Skeletal muscle tissue (tissue), 4 donors: ENCODE results near the gene RNASE4. TPM values are rescaled to one million over a fixed set of nuclear protein-coding genes. Genes with fewer than 3 reads are reported as not detected.
A peak's percentile ranks its signal among the peaks of the same experiment; 100 is the strongest.

Experiments used
- H3K27ac ChIP-seq: one replicate; pipeline ENCODE4 v1.7.0; 2013; ENCODE audit warnings: mild to moderate bottlenecking, low read depth, low read length, inconsistent platforms
- H3K27me3 ChIP-seq, 3 donors: one replicate each; pipeline ENCODE4 v1.7.0; 2013; ENCODE audit warnings: low read length in 3 of 3; ENCODE audit not compliant: control insufficient read depth in 3 of 3, insufficient read depth in 3 of 3
- H3K36me3 ChIP-seq, 3 donors: one replicate each; pipeline ENCODE4 v1.7.0; 2013; ENCODE audit warnings: low read length in 3 of 3; ENCODE audit not compliant: control insufficient read depth in 3 of 3, insufficient read depth in 3 of 3
- H3K4me1 ChIP-seq, 3 donors: one replicate each; pipeline ENCODE4 v1.7.0; 2013; ENCODE audit warnings: low read length in 3 of 3, mild to moderate bottlenecking in 3 of 3; ENCODE audit not compliant: control insufficient read depth in 3 of 3, insufficient read depth in 3 of 3
- H3K4me3 ChIP-seq, 3 donors: one replicate each; pipeline ENCODE4 v1.7.0; 2013; ENCODE audit warnings: low read length in 3 of 3
- H3K9ac ChIP-seq, 3 donors: one replicate each; pipeline ENCODE4 v1.7.0; 2013; ENCODE audit warnings: low read length in 3 of 3, mild to moderate bottlenecking in 3 of 3, moderate library complexity in 2 of 3, low read depth in 1 of 3
- H3K9me3 ChIP-seq, 3 donors: one replicate each; pipeline ENCODE4 v1.7.0; 2013; ENCODE audit warnings: low read length in 3 of 3; ENCODE audit not compliant: control insufficient read depth in 3 of 3
- total RNA-seq: library from RNA; depleted of rRNA; stranded (reverse); fragments of >200 nt; gene quantifications from one replicate; pipeline ENCODE4 v1.2.3, GENCODE V29; 2014
- donor health status: Osteomylitis.

RNASE4 gene
- total RNA-seq, 1 donor from 2014 or later = 17.7 TPM

GRCh38 chr14:20683125-20683890, 1.1 kb upstream of the RNASE4 start:
- no peaks in the 10 kb centered on the region for H3K27me3 ChIP-seq
- H3K9ac ChIP-seq = peak overlapping the region; percentile 94 to 99 (median 97)
- H3K27ac ChIP-seq = peak overlapping the region; percentile 99
- peak overlapping the region; percentile 83 to 94 (median 88) for H3K4me3 ChIP-seq
- peaks cover 29 to 43% (median 32%) of the 10 kb centered on the region in 3 donors for H3K4me1 ChIP-seq
- H3K9me3 ChIP-seq = no peaks in the 10 kb centered on the region
- no peaks in the 10 kb centered on the region for H3K36me3 ChIP-seq

- Histone ChIP-seq H3K27me3 (no peaks in the 10 kb centered on the region), H3K27ac (peak overlapping the region; percentile 99), H3K36me3 (no peaks in the 10 kb centered on the region)
These were observed 499 bp downstream of the RNASE4 start for GRCh38 chr14:20684662-20685456.

GRCh38 chr14:20686386-20687143, 2.2 kb downstream of the RNASE4 start:
- Histone ChIP-seq H3K27me3 (no peaks in the 10 kb centered on the region), H3K4me3 (peak overlapping the region in 1 of 3 donors; percentile 42), H3K9ac (no peak overlapping the region), H3K4me1 (peaks cover 18 to 29% (median 20%) of the 10 kb centered on the region in 3 donors), H3K36me3 (no peaks in the 10 kb centered on the region), H3K27ac (no peak overlapping the region), H3K9me3 (no peaks in the 10 kb centered on the region)

More at GRCh38 chr14:20684662-20685456, 499 bp downstream of the RNASE4 start:
- Histone ChIP-seq H3K9me3 (no peaks in the 10 kb centered on the region), H3K4me3 (peak overlapping the region; percentile 83 to 94 (median 88)), H3K9ac (peak overlapping the region; percentile 83 to 99 (median 97)), H3K4me1 (peaks cover 29 to 43% (median 32%) of the 10 kb centered on the region in 3 donors)

GRCh38 chr14:20687362-20688166, 3.2 kb downstream of the RNASE4 start:
- H3K27ac ChIP-seq = no peak overlapping the region
- no peak overlapping the region for H3K4me3 ChIP-seq
- H3K36me3 ChIP-seq = no peaks in the 10 kb centered on the region
- H3K9me3 ChIP-seq = no peaks in the 10 kb centered on the region
- no peak overlapping the region for H3K9ac ChIP-seq
- H3K27me3 ChIP-seq = no peaks in the 10 kb centered on the region
- H3K4me1 ChIP-seq = peaks cover 11 to 19% (median 13%) of the 10 kb centered on the region in 3 donors

- Histone ChIP-seq H3K27me3 (no peaks in the 10 kb centered on the region), H3K9ac (no peak within 1 kb of the TSS), H3K9me3 (no peaks in the 10 kb centered on the region), H3K4me3 (no peak within 1 kb of the TSS), H3K36me3 (no peaks in the 10 kb centered on the region), H3K4me1 (peaks cover 10 to 15% (median 11%) of the 10 kb centered on the region in 3 donors), H3K27ac (no peak within 1 kb of the TSS)
These were observed 3.9 kb downstream of the RNASE4 start, which contains the start of gene ANG for GRCh38 chr14:20688167-20688839. Gene ANG (plus strand): TSS chr14:20688764. CDS start chr14:20693565, 4,801 bp downstream.

GRCh38 chr14:20690848-20691640, 6.7 kb downstream of the RNASE4 start:
- Histone ChIP-seq H3K4me1 (peaks cover 0 to 3% (median 0%) of the 10 kb centered on the region in 3 donors), H3K9ac (no peak overlapping the region), H3K27me3 (no peaks in the 10 kb centered on the region), H3K9me3 (no peaks in the 10 kb centered on the region), H3K27ac (no peak overlapping the region), H3K36me3 (peaks cover 0 to 2% (median 0%) of the 10 kb centered on the region in 3 donors), H3K4me3 (no peak overlapping the region)

- Histone ChIP-seq H3K27ac (no peak overlapping the region), H3K9ac (no peak overlapping the region), H3K36me3 (peaks cover 0 to 2% (median 0%) of the 10 kb centered on the region in 3 donors), H3K27me3 (no peaks in the 10 kb centered on the region), H3K4me1 (peaks cover 0 to 3% (median 0%) of the 10 kb centered on the region in 3 donors), H3K9me3 (no peaks in the 10 kb centered on the region), H3K4me3 (no peak overlapping the region)
These were observed 7.9 kb downstream of the RNASE4 start for GRCh38 chr14:20692116-20692751.

GRCh38 chr14:20696764-20697163, 12.4 kb downstream of the RNASE4 start:
- Histone ChIP-seq H3K9me3 (no peaks in the 10 kb centered on the region), H3K36me3 (peaks cover 0 to 5% (median 0%) of the 10 kb centered on the region in 3 donors), H3K4me3 (no peak overlapping the region), H3K9ac (no peak overlapping the region), H3K27me3 (no peaks in the 10 kb centered on the region), H3K27ac (no peak overlapping the region), H3K4me1 (no peaks in the 10 kb centered on the region)
